ENCODE measurements around the gene RASGRF2. TPM values are rescaled to one million over a fixed set of nuclear protein-coding genes. Genes with fewer than 3 reads are reported as not detected.

RASGRF2 gene
- total RNA-seq, 4 donors from 2014 or later = 3.6 to 6.3 (median 4.8) TPM

GRCh38 chr5:81035522-81035921 lies 75.4 kb downstream of the RASGRF2 start:
- in situ Hi-C loops (cut with MboI; ENCODE audit: low sequenced_read_pairs in 4 of 4) = no loop called here

DNA sequence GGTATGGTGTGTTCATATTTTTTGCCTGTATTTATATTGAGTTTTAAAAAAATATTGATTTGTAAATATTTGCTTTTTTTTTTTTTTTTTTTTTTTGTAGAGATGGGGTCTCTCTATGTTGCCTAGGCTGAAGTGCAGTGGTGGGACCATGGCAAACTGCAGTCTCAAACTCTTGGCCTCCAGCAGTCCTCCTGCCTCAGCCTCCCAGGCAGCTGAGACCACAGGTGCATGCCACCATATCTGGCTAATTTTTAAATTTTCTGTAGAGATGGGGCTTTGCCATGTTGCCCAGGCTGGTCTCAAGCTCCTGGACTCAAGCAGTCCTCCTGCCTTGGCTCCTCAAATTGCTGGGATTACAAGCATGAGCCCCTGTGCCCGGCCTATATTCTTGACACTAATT lies 78.3 kb downstream of the RASGRF2 start:
- TF ChIP-seq POLR2A (IDR thresholded peaks at IDR 0.05) = no peak
- TF ChIP-seq, protein P1, sequence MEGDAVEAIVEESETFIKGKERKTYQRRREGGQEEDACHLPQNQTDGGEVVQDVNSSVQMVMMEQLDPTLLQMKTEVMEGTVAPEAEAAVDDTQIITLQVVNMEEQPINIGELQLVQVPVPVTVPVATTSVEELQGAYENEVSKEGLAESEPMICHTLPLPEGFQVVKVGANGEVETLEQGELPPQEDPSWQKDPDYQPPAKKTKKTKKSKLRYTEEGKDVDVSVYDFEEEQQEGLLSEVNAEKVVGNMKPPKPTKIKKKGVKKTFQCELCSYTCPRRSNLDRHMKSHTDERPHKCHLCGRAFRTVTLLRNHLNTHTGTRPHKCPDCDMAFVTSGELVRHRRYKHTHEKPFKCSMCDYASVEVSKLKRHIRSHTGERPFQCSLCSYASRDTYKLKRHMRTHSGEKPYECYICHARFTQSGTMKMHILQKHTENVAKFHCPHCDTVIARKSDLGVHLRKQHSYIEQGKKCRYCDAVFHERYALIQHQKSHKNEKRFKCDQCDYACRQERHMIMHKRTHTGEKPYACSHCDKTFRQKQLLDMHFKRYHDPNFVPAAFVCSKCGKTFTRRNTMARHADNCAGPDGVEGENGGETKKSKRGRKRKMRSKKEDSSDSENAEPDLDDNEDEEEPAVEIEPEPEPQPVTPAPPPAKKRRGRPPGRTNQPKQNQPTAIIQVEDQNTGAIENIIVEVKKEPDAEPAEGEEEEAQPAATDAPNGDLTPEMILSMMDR (IDR thresholded peaks at IDR 0.05 in 4 of 5, conservative IDR thresholded peaks at IDR 0.05 in 1 of 5) = no peak
- ATAC-seq (no peak), DNase-seq (no peak)
- no peaks in the 10 kb centered on the region for H3K36me3 ChIP-seq
- H3K27ac ChIP-seq = no peak overlapping the region
- H3K4me1 ChIP-seq = no peaks in the 10 kb centered on the region
- H3K9me3 ChIP-seq = no peaks in the 10 kb centered on the region
- H3K4me3 ChIP-seq = no peak overlapping the region
- in situ Hi-C loops (cut with MboI; ENCODE audit: low sequenced_read_pairs in 4 of 4) = no loop called here
- no peaks in the 10 kb centered on the region for H3K27me3 ChIP-seq
- intact Hi-C loops (cut with DNase I; ENCODE audit: low total_unique reads) = no loop called here

More at GRCh38 chr5:81035522-81035921, 75.4 kb downstream of the RASGRF2 start:
- DNase-seq = no peak
- Histone ChIP-seq H3K4me1 (no peaks in the 10 kb centered on the region), H3K27me3 (no peaks in the 10 kb centered on the region), H3K27ac (no peak overlapping the region), H3K4me3 (no peak overlapping the region), H3K9me3 (no peaks in the 10 kb centered on the region), H3K36me3 (no peaks in the 10 kb centered on the region)
- no peak for ATAC-seq
- intact Hi-C loops (cut with DNase I; ENCODE audit: low total_unique reads) = no loop called here
- no peak for TF ChIP-seq POLR2A (IDR thresholded peaks at IDR 0.05)

DNA sequence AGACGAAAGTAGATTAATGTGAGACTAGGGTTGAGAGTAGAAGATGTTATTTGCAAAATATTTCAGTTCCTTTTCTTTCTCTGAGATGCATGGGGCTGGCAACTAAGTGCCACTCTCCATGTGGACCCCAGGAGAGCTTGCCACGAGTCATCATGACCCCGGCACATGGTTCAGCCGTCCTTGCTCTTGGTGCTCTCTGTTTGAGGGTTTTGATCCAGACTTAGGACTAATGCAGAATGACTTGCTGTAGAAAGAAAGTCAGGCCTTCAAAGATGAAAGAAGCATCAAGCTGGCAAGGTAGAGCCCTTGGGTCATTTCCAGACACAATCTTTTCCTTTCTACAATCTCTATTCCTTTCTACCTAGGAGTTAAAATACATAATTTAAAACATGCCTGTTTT lies 84.7 kb downstream of the RASGRF2 start:
- DNase-seq = no peak
- in situ Hi-C loops (cut with MboI; ENCODE audit: low sequenced_read_pairs in 4 of 4) (no loop called here), intact Hi-C loops (cut with DNase I; ENCODE audit: low total_unique reads) (no loop called here)
- ATAC-seq = no peak
- H3K27ac ChIP-seq = no peak overlapping the region
- H3K36me3 ChIP-seq = no peaks in the 10 kb centered on the region
- no peaks in the 10 kb centered on the region for H3K4me1 ChIP-seq
- H3K4me3 ChIP-seq = no peak overlapping the region
- H3K9me3 ChIP-seq = no peaks in the 10 kb centered on the region
- no peaks in the 10 kb centered on the region for H3K27me3 ChIP-seq
- no peak for TF ChIP-seq POLR2A (IDR thresholded peaks at IDR 0.05)
- TF ChIP-seq, protein P1 (IDR thresholded peaks at IDR 0.05 in 4 of 5, conservative IDR thresholded peaks at IDR 0.05 in 1 of 5) = no peak

- Histone ChIP-seq H3K27ac (no peak overlapping the region), H3K9me3 (no peaks in the 10 kb centered on the region), H3K4me3 (no peak overlapping the region), H3K27me3 (no peaks in the 10 kb centered on the region), H3K4me1 (no peaks in the 10 kb centered on the region), H3K36me3 (no peaks in the 10 kb centered on the region)
- TF ChIP-seq, protein P1 (IDR thresholded peaks at IDR 0.05 in 4 of 5, conservative IDR thresholded peaks at IDR 0.05 in 1 of 5) = no peak
- TF ChIP-seq POLR2A (IDR thresholded peaks at IDR 0.05) = no peak
- in situ Hi-C loops (cut with MboI; ENCODE audit: low sequenced_read_pairs in 4 of 4) = no loop called here
- ATAC-seq (no peak), DNase-seq (no peak)
- intact Hi-C loops (cut with DNase I; ENCODE audit: low total_unique reads) = no loop called here
Measured at GRCh38 chr5:81045389-81045807, 85.2 kb downstream of the RASGRF2 start.

DNA sequence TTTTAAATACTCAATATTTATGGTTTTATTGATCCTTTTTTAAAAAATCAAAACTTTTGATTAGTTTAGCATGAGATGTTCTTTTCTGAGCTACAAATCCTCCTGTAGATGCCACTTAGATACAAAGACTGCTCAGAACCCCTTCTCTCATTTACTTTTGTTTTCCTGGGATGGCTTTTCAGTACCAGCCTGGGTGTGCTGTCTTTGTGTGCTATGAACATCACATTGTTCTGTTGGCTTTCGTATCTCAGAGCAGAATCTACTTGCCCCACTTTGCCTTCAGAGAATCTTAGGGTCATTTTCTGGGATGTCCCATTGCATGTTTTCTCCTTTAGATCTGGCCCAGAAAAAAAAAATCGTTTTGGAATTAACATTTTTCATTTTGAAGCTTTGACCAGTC lies 85.9 kb downstream of the RASGRF2 start:
- Histone ChIP-seq H3K4me1 (no peaks in the 10 kb centered on the region), H3K36me3 (no peaks in the 10 kb centered on the region), H3K27me3 (no peaks in the 10 kb centered on the region), H3K4me3 (no peak overlapping the region), H3K9me3 (no peaks in the 10 kb centered on the region), H3K27ac (no peak overlapping the region)
- DNase-seq (no peak), ATAC-seq (no peak)
- TF ChIP-seq, protein P1 (IDR thresholded peaks at IDR 0.05 in 4 of 5, conservative IDR thresholded peaks at IDR 0.05 in 1 of 5) = no peak
- TF ChIP-seq POLR2A (IDR thresholded peaks at IDR 0.05) = no peak
- intact Hi-C loops (cut with DNase I; ENCODE audit: low total_unique reads) (no loop called here), in situ Hi-C loops (cut with MboI; ENCODE audit: low sequenced_read_pairs in 4 of 4) (no loop called here)
